Measurements from ENCODE around the gene PRKAB1.

The PRKAB1 gene

DNA sequence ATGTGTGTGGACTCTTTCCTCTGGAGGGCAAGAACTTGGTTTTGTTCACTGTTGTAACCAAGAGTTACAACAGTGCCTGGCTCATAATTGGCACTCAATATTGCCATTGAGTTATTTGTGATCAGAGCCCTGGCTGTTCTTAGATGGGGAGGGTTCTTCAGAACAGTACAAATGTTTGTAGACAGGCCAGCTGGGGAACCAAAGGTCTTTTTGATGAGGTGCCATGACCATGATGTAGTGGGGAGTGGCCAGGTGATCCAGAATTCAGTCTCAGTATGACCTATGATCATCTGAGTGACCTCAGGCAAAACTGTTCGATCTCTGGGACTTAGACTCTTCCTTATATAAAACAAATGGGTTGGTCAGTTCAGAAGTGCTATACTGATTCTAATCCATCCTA, 3.3 kb upstream of the PRKAB1 start:
- DNase-seq: no peak

DNA sequence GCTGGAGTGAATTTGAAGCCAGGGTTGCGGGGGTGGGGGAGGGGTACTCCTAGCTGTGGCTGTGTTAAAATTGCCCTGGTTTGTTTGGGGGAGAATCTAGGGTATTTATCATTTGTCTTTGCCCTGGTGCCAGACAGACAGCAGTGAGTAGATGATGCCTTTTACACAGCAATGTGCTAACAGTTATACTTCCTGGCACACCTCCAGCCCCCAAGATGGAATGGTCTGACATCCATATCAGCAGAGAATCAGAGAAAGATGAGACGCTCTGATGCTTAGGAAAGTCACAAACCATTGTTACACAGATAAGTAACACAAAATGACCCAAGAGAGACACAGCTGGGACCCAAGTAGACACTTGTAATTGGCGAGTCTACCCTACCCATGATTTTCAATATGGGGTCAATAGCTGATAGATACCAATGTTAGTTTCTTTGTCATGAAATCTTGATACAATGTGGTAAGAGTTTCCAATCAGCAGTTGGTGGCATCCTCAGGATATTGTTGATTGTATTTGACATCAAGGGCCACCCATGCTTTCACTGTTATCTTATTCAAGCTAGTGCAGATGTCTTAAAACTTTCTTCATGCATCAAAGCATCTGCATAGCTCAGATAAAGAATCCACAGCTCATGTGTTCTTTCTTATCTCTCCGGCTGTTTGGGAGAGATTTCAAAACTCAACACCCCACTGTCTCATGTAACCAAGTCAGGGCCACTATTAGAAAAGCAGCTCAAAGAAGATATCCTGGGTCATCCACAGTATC, 2.6 kb upstream of the PRKAB1 start:
- DNase-seq: no peak

DNA sequence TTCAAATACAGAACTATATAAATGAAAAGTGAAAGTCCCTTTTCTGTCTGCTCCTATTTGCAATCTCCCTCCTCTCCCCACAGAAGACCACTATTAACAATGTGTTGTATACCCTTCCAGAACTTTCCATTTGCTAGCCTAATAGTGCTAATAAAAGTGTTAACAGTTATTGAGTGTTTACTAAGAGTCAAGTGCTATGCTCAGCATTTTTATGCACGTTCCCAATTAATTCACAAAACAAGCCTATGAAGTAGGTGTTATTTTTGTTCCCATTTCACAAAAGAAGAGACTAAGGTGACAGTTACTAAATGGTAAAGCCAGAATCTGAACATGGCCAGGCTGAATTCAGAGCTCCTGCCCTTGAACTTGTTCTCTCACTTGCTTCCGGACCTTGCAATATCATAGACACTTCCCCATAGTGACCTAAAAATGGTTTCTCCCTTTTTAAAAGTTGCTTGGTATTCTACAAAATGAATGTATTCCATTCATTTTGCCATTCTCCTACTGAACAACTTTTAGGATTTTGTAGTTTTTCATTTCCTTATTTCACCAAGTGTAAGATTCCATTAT, 1.6 kb upstream of the PRKAB1 start:
- no peak for DNase-seq

DNA sequence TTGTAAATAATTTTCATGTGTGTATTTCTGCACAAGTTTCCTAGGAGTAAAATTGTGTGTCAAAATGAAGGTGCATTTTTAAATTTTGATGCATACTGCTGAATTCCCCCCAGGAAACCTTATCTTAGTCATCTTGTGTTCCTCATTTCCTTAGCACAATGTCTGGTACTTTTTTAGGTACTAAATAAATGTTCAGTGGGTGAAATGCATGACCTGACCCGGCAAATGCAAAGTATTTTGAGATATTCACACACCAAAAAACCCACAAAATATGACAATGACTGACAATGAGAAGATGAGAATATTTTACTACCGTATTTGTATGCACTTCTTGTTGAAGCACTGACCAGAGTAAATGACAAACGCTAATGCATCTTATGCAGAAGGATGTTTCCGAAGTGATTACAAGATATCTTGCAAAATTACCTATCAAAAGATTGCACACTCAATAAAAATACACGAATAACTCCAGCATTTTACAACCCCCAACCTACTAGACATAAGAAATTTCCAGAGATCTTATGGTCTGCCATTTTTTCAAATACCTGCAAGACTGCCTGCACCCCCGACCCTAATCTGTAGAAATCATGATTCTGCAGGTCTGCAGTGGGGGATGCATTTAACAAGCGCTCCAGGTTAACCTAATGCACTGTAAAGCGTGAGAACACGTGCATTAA, 895 bp upstream of the PRKAB1 start:
- no peak for DNase-seq

DNA sequence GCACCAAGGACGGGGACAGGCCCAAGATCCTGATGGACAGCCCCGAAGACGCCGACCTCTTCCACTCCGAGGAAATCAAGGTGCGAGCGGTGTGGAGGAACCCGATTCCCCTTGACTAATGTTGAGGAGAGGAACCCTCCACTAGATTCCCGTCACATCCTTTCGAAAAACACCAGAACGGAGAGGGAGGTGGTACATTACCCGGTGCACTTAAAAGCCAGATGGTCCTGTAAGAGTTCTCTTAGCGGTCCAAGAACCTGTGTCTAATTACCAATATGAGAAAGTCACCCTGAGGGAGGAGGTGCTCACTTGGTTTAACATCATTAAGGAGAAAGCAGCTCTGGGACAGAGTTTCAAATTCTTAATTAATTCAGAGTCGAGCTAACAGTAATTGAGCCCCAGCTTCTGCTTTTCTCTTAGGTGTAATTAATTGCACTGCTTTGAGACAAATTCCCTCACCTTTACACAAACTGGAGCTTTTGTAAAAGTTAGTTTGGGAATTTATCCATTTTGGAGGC, 450 bp downstream of the PRKAB1 start:
- DNase-seq: peak; percentile 13

DNA sequence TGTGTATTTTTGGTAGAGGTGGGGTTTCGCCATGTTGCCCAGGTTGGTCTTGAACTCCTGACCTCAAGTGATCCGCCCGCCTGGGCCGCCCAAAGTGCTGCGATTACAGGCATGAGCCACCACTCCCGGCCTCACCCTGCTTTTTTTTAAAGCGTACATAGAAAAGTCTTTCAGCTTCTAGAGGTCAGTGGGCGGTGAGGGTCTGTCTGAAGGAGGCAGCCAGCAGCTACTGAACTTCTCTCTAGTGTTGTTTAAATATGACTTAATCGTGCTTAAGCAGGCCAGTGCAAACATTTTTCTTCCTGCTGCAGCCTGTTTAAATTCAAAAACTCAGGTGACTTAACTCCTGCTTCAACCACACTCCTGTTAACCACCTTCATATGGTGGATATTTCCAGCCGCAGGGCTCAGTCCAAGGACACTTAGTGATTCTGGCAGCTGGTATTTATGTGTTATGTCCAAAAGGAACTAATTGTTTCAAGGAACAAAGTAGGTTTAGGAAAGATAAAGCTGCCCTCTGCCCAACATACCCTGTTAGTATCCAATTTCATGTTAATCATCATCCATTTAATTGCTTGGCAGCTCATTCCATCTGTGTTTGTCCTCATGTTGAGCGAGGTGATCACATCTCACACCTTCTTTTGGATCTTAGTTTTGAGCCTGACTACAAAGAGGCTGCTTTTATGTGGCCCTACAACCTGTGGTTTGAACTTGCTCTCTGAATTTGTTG, 2.0 kb downstream of the PRKAB1 start:
- no peak for DNase-seq

DNA sequence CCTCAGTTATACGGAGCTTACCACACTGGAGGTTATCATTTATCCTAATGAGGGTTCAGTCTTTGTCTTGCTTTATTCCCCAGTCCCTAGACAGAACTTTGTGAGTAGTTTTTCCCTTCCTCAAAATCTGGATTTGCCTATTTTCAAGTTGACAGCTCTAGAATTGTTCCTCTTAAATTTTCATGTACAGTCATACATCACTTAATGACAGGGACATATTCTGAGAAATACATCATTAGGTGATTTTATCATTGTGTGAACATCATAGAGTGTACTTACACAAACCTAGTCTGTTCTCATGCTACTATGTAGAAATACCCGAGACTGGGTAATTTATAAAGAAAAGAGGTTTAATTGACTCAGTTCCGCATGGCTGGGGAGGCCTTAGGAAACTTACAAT, 3.1 kb downstream of the PRKAB1 start:
- no peak for DNase-seq

DNA sequence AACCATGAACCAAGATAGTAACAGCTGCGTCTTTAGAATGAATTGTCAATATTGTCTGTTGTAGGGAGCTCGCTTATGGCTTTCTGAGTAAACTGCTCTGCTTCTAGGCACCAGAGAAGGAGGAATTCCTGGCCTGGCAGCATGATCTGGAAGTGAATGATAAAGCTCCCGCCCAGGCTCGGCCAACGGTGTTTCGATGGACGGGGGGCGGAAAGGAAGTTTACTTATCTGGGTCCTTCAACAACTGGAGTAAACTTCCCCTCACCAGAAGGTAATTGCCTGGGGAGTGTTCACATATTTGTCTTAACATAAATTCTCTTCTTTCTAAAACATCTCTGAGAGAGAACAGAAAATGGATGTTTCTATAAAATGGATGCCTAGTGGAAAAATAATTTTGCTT, 4.3 kb downstream of the PRKAB1 start:
- no peak for DNase-seq

DNA sequence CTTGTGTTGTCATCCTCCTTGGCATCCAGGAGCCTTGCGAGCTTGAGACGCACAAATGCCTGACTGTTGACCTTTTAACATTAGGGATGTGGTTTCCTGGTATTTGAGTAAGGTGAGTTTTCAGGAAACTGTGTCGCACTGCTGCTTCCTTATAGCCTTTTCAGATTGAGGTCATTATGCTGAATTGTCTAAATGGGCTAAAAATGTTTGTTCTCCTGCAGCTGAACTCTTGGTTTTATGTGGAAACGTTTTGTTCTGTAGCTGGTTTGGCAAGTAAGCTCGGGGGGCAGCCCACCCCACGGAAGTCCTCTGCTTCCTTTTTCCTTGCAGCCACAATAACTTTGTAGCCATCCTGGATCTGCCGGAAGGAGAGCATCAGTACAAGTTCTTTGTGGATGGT, 5.7 kb downstream of the PRKAB1 start:
- no peak for DNase-seq

DNA sequence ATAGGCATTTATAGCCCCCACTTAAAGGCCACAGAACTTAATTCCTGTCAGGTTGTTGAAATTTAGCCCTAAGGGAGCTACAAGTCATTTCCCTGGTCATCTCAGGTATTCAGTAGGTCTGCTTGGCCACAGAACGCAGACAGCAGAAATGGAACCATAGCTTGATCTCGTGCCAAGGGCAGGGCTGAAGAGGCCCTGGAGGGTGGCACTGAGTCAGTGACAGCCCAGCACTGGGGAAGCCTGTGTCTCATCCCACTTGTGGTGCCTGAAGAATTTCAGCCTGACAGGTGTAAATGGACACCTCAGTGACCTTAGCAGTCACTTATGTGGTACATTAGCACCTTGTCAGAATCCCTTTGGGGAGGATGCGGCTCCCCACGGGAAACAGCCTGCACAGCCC, 6.6 kb downstream of the PRKAB1 start:
- no peak for DNase-seq

DNA sequence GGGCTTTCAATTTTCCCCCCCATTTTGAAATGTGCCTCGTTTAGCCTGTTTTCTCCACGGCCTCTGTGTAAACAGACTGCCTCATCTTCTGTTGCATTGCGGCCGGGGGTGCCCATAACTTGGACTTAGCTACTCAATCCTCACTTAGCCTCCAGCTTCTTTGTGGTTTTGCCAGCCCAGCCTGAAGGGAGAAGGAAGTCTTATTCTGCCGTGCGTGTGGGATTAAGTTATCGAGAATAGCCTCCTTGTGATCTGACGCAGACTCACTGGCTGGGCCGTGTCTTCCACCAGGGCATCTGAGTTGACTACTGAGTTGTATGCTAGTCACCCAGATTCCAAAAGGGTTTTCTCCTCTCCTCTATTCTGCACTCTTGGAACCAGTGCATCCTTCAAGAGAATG, 8.1 kb downstream of the PRKAB1 start:
- no peak for DNase-seq

DNA sequence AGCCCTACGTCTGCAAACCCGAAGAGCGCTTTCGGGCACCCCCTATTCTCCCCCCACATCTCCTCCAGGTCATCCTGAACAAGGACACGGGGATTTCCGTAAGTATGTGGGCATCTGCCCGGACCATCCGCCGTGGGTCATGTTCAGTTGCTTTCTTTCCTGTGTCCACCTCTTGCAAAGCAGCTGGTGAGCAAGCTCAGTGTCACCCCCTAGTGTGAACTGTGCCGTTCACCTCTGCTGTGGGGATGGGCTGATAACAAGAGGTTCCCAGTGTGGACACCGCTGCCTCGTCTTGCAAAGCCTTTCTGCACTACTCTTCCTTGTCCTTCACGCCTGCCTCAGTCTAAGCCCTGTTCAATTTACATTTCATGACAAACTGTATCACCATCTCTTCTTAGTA, 8.6 kb downstream of the PRKAB1 start:
- DNase-seq: no peak

DNA sequence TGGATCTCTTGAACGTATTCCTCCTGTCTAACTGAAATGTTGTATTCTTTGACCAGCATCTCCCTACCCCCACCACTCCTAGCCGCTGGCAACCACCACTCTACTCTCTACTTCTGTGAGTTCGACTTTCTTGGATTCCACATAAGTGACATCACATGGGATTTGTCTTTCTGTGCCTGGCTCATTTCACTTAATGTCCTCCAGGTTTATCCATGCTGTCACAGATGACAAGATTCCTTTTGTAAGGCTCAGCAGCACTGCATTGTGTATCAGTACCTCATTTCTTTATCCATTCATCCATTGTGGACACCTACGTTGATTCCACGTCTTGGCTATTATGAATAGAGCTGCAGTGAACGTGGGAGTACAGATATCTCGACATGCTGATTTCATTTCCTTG, 10.5 kb downstream of the PRKAB1 start:
- DNase-seq: no peak

DNA sequence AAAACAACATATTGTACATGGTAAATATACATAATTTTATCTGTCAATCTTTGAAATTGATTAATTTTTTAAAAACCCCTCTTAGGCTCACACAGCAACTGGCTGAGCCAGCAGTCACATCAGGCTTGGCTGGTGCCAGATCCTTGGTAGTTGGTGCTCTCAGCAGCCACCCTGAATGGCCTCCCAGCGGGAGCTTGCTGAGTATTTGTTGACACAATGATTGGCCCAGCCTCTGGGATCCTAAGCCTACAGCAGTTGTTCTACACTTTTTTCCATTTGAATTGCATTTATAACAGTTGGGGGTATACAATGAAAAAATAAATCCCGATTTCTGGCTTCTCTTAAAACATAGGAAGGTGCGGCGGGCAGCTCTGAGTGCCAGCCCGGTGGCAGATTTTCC, 11.1 kb downstream of the PRKAB1 start:
- no peak for DNase-seq

DNA sequence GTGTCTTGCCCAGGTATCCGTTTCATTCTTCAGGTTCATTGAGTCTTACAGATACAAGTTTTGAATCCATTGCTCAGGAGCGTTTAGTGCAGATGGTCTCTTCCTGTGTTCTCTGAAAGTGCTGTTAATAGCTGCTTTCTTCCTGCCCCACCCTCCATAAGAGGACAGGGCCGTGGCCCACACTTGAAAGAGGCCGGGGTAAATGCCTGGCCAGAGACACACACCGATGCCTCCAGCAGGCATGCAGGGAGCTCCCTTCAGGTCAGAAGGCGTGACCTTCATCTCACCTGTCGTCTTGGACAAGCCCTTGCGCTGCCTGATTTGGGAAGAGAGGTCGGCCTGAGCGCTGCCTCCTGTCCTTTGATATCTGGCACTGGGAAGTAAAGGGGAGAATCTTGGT, 11.6 kb downstream of the PRKAB1 start:
- DNase-seq: no peak

DNA sequence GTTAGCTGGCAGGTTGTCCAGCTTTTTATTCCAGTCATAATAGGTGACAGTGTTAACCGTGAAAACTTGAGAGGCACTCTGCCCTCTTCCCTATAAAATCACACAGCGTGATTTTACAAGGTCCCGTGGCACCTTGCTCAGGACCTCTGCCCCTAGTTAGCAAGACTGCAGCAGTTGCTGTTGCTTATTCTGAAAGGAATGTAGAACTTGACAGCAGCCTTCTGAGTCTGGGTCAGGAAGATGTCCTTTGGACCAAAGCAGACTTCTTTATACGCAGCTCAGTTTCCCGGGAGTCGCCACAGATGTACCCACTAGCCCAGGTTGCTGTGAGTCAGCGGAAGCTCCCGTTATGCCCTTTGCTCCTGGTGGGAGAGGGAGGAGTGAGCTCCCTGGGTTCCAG, 13.2 kb downstream of the PRKAB1 start:
- DNase-seq: no peak

DNA sequence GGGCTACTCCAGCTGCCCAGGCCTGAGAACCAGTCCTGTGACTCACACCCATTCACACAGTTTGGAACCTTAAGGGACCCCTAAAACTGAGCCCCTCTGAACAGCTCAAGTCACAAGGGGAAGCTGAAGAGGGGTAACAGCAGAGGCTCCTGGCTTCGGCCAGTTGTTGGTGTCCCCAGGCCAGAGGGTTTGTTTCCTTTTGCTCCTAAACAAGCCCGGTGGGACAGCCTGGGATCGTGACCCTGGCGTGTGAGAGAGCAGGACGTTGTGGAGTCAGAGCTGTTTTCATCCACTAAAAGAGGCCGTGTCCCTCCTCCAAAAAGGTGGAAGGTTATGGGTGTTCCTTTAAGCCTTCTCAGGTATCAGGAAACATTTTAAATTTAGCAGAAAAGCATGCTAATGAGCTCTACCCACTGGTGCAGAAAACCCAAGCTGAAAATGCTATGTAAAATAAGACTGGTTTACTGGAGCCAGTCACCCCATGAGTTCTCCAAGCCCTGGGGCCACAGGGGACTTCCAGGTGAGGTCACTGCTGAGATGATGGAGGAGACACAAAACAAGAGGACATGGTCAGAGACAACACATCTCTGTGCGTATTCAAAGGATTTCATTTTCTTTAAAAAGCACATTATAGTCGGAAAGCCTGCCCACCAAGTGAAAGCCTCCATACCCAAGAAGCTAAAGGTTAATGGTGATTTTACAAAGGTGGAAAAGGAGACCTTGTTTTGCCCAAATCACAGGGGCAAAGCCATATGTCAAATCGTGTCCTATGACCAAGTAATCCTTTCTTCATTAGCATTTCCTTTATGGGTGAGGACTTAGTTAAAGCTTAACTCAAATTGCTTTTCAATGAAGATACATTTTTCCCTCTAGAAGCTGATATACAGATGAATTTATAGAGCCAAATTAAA, 14.1 kb downstream of the PRKAB1 start:
- DNase-seq: no peak

DNA sequence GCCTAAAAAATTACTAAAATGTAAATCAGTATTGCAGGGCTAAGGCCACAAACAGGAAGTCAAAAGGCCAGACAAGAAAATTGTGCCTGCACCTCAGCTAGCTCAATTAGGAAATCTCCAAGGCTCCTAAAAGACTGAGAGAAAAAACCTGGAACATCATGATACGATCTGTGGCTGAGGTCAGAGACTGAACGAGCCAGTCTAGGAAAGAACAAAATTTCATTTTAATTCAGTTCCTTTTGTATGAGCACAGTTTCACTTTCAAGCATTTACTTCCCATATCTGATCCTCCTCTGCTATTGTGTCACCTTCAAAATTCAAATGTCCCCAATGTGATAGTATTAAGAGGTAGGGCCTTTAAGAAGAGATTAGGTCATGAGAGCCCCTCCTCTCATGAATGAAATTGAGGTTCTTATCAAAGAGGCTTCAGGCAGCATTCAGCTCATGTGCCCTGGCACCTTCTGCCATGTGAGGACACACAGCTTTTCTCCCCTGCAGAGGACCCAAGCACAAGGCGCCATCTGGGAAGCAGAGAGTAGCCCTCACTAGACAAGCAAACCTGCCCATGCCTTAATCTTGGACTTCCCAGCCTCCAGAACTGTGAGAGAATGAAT, 14.8 kb downstream of the PRKAB1 start:
- no peak for DNase-seq

DNA sequence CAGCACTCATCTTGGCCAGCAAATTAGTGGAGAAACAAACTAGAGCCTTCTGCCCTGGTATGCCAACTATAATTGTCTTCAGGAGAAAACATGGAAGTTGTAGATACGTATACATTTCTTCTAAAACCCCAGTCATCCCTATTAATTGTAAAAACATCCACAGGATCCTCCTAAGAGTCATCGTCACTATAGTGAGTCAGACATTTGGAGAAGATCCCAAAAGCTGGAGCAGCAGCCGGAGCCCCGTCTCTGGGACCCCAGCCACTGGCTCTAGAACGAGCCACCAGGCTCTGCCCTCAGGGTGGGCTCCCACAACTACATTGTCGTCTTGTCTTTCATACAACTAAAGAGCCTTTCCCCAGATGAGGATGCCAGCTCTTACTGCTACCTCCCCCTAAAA, 15.5 kb downstream of the PRKAB1 start:
- DNase-seq: no peak

DNA sequence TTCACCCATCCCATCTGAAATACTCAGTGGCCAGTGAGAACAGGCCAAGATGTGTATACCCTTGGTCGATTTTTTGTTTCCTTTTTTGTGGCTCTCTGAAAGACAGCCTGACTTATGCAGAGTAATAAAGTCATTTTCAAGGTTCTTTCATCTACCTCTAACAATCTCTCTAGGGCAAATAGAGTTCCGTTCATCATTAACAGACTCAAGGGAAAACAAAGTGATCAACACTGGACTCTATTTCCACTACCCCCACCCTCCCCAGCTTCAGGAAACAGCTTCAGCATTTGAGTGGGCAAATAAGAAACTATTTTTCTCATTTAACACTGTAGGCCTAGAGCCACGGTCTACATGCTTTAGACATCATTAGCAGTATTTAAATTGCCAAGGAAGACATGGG, 15.9 kb downstream of the PRKAB1 start:
- DNase-seq: no peak

DNA sequence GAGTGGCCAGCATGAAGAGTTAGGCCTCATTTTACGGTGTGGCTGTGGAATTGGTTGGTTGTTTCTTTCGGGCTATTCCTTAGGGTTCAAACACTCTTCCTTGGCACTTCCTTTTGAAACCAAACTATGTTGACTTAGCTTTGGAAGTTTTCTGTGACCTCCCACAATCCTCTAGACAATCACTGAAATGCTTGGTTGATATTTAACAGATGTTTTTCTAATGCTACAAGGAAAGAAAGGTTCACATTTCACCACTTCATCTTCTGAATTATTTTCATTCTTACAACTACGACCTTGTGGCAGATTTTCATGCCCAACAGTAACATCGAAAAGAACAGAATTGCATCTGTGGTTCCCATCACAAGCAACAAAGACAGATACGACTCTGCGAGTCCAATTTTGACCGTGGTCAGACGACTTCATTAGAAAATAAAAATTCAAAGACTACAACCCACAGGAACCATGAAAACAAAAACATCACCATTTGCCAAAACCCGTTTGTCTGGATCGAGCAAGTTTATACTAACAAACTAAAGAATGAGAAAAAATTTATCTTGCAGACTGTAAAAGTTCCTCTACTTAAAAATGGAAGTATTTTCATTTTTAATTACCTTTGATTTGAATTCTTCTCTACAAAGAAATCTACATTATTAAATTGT, 16.9 kb downstream of the PRKAB1 start:
- DNase-seq: no peak

DNA sequence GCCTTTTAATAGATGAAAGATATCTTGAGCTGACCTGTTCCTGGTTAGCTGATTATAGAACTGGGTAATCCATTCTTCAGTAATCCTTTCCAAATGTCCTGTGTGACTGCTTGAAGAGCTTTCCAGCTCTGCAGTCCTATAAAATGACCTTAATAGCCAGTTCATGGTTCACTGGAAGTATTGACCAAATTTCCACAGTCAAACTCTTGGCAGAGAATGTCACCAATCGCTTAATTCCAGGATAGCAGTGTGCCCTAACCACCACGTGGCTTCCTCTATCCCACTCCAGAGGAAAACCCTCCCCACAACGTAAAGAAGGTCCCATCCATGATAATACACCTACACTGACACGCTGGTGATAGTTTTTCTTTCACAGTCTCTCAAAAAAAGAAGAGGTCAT, 17.4 kb downstream of the PRKAB1 start:
- no peak for DNase-seq

Measured in CD4-positive, alpha-beta T cell treated with Interleukin-4 for 4 hours (primary cell).